DLD1 (cell line): ENCODE results near the gene ARMCX5.

Experiments
- in situ Hi-C: cut with HindIII; loops from 2 replicates; pipeline ENCODE4 v1.10.0; 2017; ENCODE audit warnings: low sequenced_read_pairs

ARMCX5 gene

DNA sequence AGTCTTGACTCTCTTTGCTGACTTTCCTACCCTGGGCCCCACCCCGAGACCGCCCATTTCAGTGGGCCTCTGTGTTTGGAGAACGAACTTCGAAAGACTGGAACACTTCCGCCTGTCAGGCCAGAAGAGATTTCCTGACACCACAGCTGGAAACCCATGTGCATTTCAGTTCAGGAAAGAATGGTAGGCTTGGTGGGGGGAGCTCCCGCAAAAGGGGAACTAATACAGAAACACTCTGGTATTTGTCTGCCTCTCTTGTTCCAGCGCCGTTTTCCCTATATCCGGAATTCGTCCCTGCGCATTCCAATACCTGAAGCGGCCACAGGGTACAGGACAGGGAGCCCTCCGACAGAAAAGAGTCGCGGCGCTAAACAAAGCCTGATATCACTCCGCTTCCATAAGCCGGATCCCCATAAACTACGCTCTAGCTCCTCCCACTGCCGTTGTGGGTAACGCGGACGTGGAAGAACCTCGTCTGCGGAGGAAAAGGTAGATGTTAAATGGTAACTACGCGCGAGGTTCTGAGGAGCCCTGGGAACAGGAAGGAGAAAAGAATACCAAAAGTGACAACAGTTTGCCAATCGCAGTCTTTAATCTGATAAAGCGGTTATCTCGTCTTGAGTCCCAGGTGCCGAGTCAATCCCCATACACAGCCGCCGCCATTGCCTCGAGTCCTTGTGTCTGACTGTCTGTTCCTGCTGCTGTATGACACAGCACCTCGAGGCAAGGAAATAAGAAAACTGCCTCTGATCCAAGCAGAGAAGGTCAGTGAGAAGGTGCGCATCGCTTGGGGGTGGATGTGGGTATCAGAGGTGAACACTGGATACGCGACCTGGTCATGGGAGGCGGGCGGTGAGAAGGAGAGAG, at the start of gene ARMCX5:
Gene ARMCX5, plus strand, starts transcription at position 432 of the 867 bp plus-strand sequence. CDS start 2,627 bp downstream, outside the sequence.
- in situ Hi-C loops: no loop called here

DNA sequence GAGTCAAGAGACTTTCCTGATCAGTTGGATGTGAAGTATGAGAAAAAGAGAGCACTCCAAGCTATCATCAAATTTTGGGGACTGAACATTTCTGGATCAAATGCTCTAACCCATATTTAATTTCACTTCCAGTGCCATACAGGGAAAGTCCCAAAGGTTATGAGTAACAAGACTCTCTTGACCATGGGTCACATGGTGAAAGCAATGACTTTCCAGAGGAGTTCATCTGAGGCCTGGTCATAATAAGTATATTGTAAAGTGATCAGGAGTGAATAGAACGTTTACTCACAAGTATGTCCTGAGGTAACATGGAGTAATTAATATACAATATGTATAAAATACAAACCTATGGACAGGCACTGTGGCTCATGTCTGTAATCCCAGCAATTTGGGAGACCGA, 40.7 kb upstream of the ARMCX5 start:
- in situ Hi-C loops: no loop called here

DNA sequence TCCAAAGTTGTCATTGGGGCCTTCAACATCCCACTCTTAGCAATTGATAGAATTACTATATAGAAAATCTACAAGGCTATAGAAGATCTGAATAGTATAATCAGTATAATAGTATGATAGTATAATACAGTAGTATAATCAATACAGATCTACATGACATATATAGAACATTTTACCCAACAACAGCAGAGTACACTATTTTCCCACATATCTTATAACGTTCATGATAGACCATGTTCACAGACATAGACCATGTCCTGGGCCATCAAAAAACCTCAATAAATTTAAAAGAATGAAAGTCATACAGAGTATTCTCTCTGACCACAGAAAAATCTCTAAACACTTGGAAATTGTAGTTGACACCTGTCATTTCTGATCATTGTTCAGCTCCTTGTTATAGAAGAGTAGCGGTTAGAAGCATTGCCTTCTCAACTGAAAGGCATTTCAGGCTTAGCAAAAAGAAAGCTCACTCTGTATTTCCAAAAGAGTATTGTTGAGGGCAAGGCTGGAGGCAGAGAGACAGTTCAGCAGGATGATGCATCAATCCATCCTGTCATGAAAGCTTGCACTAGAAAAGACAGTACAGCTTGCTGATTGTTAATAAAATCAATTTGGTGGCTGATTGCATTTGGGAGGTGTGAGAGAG, 38.8 kb upstream of the ARMCX5 start:
- in situ Hi-C loops: no loop called here

DNA sequence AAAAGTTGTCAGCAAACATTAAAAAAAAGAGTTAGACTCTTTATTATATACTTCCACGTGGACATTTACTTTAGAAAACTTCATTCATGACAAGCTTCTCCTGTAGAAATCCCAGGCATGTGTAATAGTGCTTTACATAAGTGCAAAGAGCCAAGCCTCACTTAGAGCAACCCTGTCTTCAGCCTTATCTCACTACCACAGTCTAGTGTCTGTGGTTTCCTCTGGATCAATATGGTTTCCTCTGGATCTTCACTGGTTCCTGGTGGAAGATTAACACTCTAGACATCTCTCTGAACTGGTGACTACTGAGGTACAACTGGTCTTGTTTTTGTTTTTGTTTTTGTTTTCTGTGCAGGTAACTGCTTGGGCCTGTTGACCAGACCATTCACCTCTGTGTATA, 18.4 kb upstream of the ARMCX5 start:
- in situ Hi-C loops: no loop called here

DNA sequence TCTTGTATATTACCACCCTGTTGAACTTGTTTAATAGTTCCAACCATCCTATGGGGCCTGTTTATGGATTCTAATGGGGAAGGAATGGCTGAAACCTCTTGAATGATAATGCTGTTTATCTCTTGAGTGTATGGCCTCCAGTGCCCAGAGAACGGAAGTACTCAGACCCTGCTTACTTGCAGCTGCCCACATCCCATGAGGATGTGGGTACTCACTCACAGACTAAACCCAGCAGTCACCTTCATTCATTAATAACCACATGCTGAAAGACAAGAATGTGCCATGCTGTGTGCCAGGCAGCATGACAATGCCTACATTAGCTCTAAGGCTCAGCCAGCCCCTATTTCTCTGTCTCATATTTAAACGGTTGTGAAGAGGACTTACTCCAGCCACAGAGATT, 5.9 kb upstream of the ARMCX5 start:
- in situ Hi-C loops: no loop called here

DNA sequence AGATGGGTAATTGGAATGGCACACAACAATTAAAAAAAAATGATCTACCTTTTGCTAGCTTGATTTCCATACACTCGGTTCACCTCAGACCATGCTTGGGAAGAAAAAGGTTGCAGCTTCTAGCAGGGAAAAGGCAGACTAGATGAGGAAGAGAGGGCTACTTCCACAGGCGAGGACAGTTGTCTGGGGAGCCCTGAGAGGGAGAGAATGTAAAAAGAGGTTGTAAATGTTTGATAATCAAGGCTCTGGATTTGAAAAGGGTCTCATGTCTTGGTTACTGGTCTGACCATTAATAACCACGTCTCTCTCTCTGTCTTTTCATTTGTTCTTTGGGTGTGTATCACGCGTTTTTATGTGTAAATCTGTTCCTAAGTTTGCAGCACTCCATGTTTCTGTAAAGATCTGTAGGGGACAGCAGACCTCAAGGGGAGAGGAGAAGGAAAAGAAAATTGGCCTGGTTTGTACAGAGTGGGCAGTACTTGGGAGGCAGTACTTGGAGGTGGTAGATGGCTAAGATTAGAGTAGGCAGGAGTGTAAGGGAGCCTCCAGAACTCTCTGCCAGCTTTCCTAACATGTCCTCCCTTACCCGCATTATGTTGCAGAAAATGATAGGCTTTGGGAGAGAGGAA, 750 bp downstream of the ARMCX5 start:
- in situ Hi-C loops: no loop called here

DNA sequence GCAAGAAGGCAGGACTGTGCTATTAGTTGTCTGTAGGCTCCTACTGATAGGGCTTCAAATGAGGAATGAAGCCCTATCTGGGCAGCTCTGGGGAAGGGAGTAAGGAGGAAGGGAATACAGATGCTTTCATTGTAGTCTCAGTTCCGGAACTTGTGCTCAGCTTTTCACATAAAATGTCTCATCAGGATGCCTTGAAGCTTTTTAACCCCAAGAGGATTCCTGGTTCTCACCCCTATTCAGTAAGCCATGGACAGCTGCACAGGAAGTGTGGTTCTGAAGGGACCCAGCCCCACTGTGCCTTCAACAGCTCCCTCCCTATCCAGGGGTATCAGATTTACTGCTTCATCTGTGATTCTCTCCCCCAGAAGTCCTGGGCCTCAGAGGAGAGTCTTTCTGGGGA, 5.0 kb downstream of the ARMCX5 start:
- in situ Hi-C loops: no loop called here

DNA sequence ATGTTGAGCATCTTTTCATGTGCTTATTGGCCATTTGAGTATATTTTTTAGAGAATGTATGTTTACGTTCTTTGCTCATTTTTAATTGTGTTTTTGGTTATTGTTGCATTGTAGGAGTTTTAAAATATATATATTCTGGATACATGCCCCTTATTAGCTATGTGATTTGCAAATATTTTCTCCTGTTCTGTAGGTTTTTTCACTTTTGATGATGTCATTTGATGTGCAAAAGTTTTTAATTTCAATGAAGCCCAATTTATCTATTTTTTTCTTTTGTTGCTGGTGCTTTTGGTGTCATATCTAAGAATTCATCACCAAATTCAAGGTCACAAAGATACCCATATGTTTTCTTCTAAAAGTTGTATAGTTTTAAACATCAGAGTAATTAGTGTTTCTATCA, 6.8 kb downstream of the ARMCX5 start:
- in situ Hi-C loops: no loop called here

DNA sequence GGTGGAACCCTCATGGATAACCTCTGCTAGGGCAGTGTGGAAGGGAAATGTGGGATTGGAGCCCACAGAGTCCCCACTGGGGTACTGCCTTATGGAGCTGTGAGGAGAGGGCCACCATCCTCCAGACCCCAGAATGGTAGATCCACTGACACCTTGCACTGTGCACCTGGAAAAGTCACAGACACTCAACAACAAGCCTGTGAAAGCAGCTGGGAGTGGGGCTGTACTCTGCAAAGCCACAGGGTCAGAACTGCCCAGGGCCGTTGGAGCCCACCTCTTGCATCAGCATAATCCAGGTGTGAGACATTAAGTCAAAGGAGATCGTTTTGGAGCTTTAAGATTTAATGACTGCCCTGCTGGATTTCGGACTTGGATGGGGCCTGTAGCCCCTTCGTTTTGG, 11.6 kb downstream of the ARMCX5 start:
- in situ Hi-C loops: no loop called here

DNA sequence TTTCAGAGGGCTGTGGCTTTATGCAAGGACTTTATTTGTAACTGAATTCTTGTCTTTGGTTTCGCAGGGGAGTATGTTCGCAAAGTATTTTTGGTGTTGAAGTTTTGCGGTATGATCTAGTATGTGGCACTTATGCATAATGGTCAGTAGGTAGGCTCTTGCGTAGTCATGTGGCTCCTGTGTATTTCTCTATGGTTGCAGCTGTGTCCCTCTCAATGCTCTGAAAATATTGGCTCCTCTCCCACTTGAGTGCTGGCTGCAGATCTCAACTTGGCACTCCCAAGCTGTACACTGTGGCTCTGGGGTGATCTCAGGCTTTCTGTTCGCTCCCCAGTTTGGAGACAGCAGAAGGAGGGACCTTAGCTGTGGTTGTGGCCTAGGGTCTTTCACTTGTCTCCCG, 24.8 kb downstream of the ARMCX5 start:
- in situ Hi-C loops: no loop called here

DNA sequence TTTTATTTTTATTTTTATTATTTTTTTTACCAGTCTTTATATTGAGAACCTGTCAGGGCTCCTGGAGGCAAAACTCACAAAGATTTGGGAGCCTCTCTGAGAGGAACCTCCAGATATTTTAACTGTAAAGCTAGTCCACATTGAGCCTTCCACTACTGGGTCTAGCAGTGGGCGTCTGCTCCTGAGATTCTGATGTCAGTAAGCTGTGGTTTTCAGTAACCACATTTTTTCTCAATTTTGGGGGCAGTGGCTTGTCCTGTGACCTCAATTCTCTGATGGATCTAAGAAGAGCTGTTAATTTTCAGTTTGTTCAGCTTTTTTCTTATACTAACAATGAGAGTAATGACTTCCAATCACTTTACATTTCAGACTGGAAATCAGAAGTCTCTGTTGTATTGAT, 28.3 kb downstream of the ARMCX5 start:
- in situ Hi-C loops: no loop called here

DNA sequence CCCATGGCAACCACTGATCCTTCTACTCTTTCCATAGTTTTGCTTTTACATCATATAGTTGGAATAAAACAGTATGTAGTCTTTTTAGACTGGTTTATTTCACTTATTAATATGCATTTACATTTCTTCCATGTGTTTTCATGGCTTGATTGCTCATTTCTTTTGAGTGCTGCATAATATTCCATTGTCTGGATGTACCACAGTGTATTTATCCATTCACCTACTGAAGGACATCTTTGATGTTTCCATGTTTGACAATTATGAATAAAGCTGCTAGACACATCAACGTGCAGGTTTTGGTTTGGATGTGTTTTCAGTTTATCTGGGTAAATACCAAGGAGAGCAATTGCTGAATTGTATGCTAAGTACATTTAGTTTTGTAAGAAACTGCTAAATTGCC, 38.2 kb downstream of the ARMCX5 start:
- in situ Hi-C loops: no loop called here

DNA sequence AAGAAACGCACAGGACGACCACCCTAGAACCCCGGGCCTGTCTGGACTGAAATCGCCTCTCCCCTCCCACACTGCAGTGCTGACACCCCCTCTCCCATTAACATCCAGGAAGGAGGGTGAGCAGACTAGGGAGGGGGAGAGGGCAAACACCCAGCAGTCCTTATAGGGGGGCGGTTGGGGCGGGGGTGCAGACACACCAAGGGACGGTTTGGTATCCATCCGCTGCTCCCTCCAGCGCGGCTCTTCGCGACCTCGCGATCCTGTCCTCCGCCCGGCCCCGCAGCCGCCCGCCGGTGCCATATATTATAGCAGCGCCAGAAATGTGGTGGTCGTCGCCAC, 51.6 kb downstream of the ARMCX5 start:
- in situ Hi-C loops: no loop called here

DNA sequence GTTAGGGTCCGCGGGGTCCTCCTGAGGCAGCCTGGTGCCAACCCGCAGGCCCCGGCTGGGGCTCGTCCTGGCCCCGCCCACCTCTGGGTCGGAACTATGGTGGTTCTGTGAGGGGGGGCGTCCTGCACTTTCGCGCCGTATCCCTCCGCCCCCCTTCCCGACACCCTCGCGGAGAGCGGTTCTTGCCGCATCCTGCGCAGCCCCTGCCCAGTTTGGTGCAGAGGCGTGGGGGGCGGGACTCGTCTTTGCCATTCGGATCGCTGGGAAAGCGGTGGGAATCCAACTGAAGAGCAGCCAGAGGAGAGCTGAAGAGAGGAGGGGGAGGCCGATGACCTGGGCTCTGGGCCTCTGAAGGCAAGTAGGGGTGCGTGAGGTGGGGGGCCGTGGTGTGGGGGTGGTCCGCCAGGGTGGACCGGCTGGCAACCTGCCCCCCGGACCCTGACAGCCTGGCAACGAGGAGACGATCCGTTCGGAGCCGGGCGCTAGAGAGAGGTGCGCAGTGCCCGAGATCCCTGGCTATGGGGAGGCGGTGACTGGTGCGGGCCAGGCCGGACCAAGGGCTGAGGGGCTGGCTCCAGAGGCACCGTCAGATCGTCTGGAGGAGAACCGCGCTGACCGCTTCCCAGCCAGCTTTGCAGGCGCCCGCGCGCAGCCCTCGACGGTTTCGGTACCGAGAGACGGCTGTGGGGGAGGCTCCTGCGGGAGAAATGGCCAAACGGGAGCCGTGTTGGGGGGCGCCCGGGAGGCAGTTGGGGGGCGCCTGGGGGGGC, 52.1 kb downstream of the ARMCX5 start, which contains the start of gene GPRASP1:
Gene GPRASP1, plus strand, starts transcription at position 242 of the 770 bp plus-strand sequence. CDS start 2,431 bp downstream, outside the sequence.
- in situ Hi-C loops: no loop called here

DNA sequence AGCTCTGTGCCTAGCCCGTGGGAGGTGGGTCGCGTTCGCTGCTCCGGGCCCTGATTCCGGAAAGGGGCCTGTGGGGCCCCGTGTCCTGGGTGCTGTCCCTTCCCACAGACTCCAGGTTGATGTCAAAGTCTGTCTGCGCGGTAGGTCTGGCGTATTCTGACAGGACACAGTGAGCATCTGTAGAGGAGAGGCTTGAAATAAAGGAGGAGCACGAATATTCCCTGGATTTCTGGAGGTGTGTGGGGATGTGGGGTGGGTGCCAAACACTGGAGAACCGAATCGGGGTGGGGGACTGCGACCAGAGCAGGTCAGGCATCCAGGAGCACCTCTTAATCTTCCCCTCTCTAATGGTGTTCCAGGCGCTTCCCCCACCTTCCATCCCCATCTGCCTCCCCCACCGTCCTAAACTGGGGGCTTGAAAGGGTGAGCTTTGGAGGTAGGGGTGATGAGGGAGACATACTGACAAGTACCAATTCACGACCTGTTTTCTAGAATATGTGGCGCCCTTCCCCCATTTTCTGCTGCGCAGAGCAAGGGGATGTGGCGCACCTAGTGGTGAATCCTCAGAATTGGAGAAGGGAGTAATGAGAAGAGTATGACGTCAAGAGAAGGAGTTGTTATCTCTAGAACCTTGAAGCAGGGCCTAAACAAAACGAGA, 52.8 kb downstream of the ARMCX5 start:
- in situ Hi-C loops: no loop called here
